Measurements from ENCODE around the gene ATP13A3.
"Not testable (repeated sequence)": the region's sequence is repeated elsewhere in the genome, so short reads cannot be mapped to it uniquely, and the experiment has no call there.

ATP13A3 gene

GRCh38 chr3:194486540-194487288 is at the start of gene ATP13A3:
TSS of gene ATP13A3 (minus strand) at chr3:194487002. CDS start at chr3:194462190, 24,812 bp downstream.
- peak; percentile 72 to 85 for DNase-seq (ENCODE audit: low read depth in 1 of 2, low spot score in 1 of 2)

- DNase-seq (ENCODE audit: low read depth in 1 of 2, low spot score in 1 of 2) = not testable (repeated sequence)
Observed at GRCh38 chr3:194535199-194535598, 48.4 kb upstream of the ATP13A3 start.

- DNase-seq (ENCODE audit: low read depth in 1 of 2, low spot score in 1 of 2) = no peak
Observed at GRCh38 chr3:194534243-194534642, 47.4 kb upstream of the ATP13A3 start.

- DNase-seq (ENCODE audit: low read depth in 1 of 2, low spot score in 1 of 2) = no peak
Observed at GRCh38 chr3:194532591-194532990, 45.8 kb upstream of the ATP13A3 start.

GRCh38 chr3:194527726-194528125 is 40.9 kb upstream of the ATP13A3 start:
- DNase-seq (ENCODE audit: low read depth in 1 of 2, low spot score in 1 of 2) = no peak

GRCh38 chr3:194526164-194526563 is 39.4 kb upstream of the ATP13A3 start:
- no peak for DNase-seq (ENCODE audit: low read depth in 1 of 2, low spot score in 1 of 2)

GRCh38 chr3:194522579-194523046 is 35.8 kb upstream of the ATP13A3 start:
- DNase-seq (ENCODE audit: low read depth in 1 of 2, low spot score in 1 of 2) = no peak

- no peak for DNase-seq (ENCODE audit: low read depth in 1 of 2, low spot score in 1 of 2)
Observed at GRCh38 chr3:194521510-194522260, 34.9 kb upstream of the ATP13A3 start.

GRCh38 chr3:194520682-194521162 is 33.9 kb upstream of the ATP13A3 start:
- DNase-seq (ENCODE audit: low read depth in 1 of 2, low spot score in 1 of 2) = peak in 1 of 2 donors; percentile 47

GRCh38 chr3:194520201-194520600 is 33.4 kb upstream of the ATP13A3 start:
- DNase-seq (ENCODE audit: low read depth in 1 of 2, low spot score in 1 of 2) = not testable (repeated sequence)

- no peak for DNase-seq (ENCODE audit: low read depth in 1 of 2, low spot score in 1 of 2)
Observed at GRCh38 chr3:194518652-194519051, 31.9 kb upstream of the ATP13A3 start.

- DNase-seq (ENCODE audit: low read depth in 1 of 2, low spot score in 1 of 2) = no peak
Observed at GRCh38 chr3:194517333-194517732, 30.5 kb upstream of the ATP13A3 start.

- DNase-seq (ENCODE audit: low read depth in 1 of 2, low spot score in 1 of 2) = no peak
Observed at GRCh38 chr3:194514626-194515025, 27.8 kb upstream of the ATP13A3 start.

GRCh38 chr3:194512895-194513601 is 26.2 kb upstream of the ATP13A3 start:
- no peak for DNase-seq (ENCODE audit: low read depth in 1 of 2, low spot score in 1 of 2)

- no peak for DNase-seq (ENCODE audit: low read depth in 1 of 2, low spot score in 1 of 2)
Observed at GRCh38 chr3:194508491-194509453, 22.0 kb upstream of the ATP13A3 start.

GRCh38 chr3:194507571-194507970 is 20.8 kb upstream of the ATP13A3 start:
- no peak for DNase-seq (ENCODE audit: low read depth in 1 of 2, low spot score in 1 of 2)

GRCh38 chr3:194505791-194506415 is 19.1 kb upstream of the ATP13A3 start:
- no peak for DNase-seq (ENCODE audit: low read depth in 1 of 2, low spot score in 1 of 2)

GRCh38 chr3:194504861-194505260 is 18.1 kb upstream of the ATP13A3 start:
- DNase-seq (ENCODE audit: low read depth in 1 of 2, low spot score in 1 of 2) = no peak

- no peak for DNase-seq (ENCODE audit: low read depth in 1 of 2, low spot score in 1 of 2)
Observed at GRCh38 chr3:194504146-194504545, 17.3 kb upstream of the ATP13A3 start.

- no peak for DNase-seq (ENCODE audit: low read depth in 1 of 2, low spot score in 1 of 2)
Observed at GRCh38 chr3:194503081-194503531, 16.3 kb upstream of the ATP13A3 start.

Data from activated T-helper 1 cell treated with anti-CD3 and anti-CD28 coated beads, Interleukin-2, amount 50 U/mL, for 16 hours (primary cell).